Activated CD4-positive, alpha-beta T cell treated with anti-CD3 and anti-CD28 coated beads, Interleukin-2, amount 50 U/mL, for 24 hours (primary cell): ENCODE data around the gene GALNT17.

Experiments
- DNase-seq, 2 donors: peaks; one replicate each; pipeline ENCODE4 v3.0.0-alpha.2; 2020; ENCODE audit warnings: low read depth in 1 of 2, low spot score in 1 of 2

Gene GALNT17

GRCh38 chr7:71132127-71132376 lies at the start of gene GALNT17:
Gene GALNT17 (plus strand): TSS chr7:71132144.
- DNase-seq = no peak

GRCh38 chr7:71095266-71095860 lies 36.6 kb upstream of the GALNT17 start:
- no peak for DNase-seq

- DNase-seq = no peak
Measured at GRCh38 chr7:71096351-71096750, 35.6 kb upstream of the GALNT17 start.

- no peak for DNase-seq
Measured at GRCh38 chr7:71106226-71106625, 25.7 kb upstream of the GALNT17 start.

GRCh38 chr7:71112436-71112835 lies 19.5 kb upstream of the GALNT17 start:
- DNase-seq = no peak

- no peak for DNase-seq
Measured at GRCh38 chr7:71120096-71120495, 11.8 kb upstream of the GALNT17 start.

- DNase-seq = no peak
Measured at GRCh38 chr7:71129126-71129525, 2.8 kb upstream of the GALNT17 start.

- DNase-seq = no peak
Measured at GRCh38 chr7:71130031-71130679, 1.8 kb upstream of the GALNT17 start.

GRCh38 chr7:71131256-71132126 lies 453 bp upstream of the GALNT17 start:
- no peak for DNase-seq

GRCh38 chr7:71132377-71133231 lies 660 bp downstream of the GALNT17 start:
- DNase-seq = no peak

- DNase-seq = no peak
Measured at GRCh38 chr7:71133232-71133622, 1.3 kb downstream of the GALNT17 start.

- DNase-seq = no peak
Measured at GRCh38 chr7:71133856-71134255, 1.9 kb downstream of the GALNT17 start.

GRCh38 chr7:71135116-71135515 lies 3.2 kb downstream of the GALNT17 start:
- DNase-seq = no peak

- DNase-seq = no peak
Measured at GRCh38 chr7:71135663-71136062, 3.7 kb downstream of the GALNT17 start.

- DNase-seq = no peak
Measured at GRCh38 chr7:71137479-71137878, 5.5 kb downstream of the GALNT17 start.

GRCh38 chr7:71140264-71140663 lies 8.3 kb downstream of the GALNT17 start:
- DNase-seq = no peak

GRCh38 chr7:71144963-71145362 lies 13.0 kb downstream of the GALNT17 start:
- DNase-seq = no peak

GRCh38 chr7:71145906-71146901 lies 14.3 kb downstream of the GALNT17 start:
- no peak for DNase-seq

- DNase-seq = no peak
Measured at GRCh38 chr7:71148098-71148497, 16.2 kb downstream of the GALNT17 start.

GRCh38 chr7:71155236-71155635 lies 23.3 kb downstream of the GALNT17 start:
- no peak for DNase-seq
